Endothelial cell (in vitro differentiated cells): ENCODE results near the gene GNAS. TPM values are rescaled to one million over a fixed set of nuclear protein-coding genes. Genes with fewer than 3 reads are reported as not detected.

ENCODE experiments used
- DNase-seq: peaks from one replicate; pipeline ENCODE4 v3.0.0; 2021; ENCODE audit warnings: low spot score
- H3K27ac Mint-ChIP-seq: one replicate; pipeline ENCODE4 v1.8.0; 2021; ENCODE audit warnings: mixed read lengths, inconsistent platforms; ENCODE audit not compliant: unreplicated experiment
- H3K27me3 Mint-ChIP-seq: one replicate; pipeline ENCODE4 v1.8.0; 2021; ENCODE audit warnings: mild to moderate bottlenecking, moderate library complexity, mixed read lengths, inconsistent platforms; ENCODE audit not compliant: unreplicated experiment
- H3K36me3 Mint-ChIP-seq: one replicate; pipeline ENCODE4 v1.8.0; 2021; ENCODE audit warnings: mild to moderate bottlenecking, low read depth, mixed read lengths, inconsistent platforms; ENCODE audit not compliant: unreplicated experiment
- H3K4me1 Mint-ChIP-seq: one replicate; pipeline ENCODE4 v1.8.0; 2021; ENCODE audit warnings: mild to moderate bottlenecking, mixed read lengths, inconsistent platforms; ENCODE audit not compliant: unreplicated experiment
- H3K4me3 Mint-ChIP-seq: one replicate; pipeline ENCODE4 v1.8.0; 2021; ENCODE audit warnings: mild to moderate bottlenecking, mixed read lengths, inconsistent platforms; ENCODE audit not compliant: unreplicated experiment
- H3K9me3 Mint-ChIP-seq: one replicate; pipeline ENCODE4 v1.8.0; 2021; ENCODE audit warnings: mixed read lengths, inconsistent platforms; ENCODE audit not compliant: unreplicated experiment
- total RNA-seq: library from RNA; stranded (reverse); fragmentation: NEBNext Ultra II Directional; extraction: Animal tissue kit (Norgen Biotek cat#: 25700); gene quantifications from one replicate; pipeline ENCODE4 v1.2.1, GENCODE V29; 2021; ENCODE audit not compliant: unreplicated experiment
- TF ChIP-seq, protein P1 (sequence below): fragments of 200-600 bp; sonication (generic); IDR thresholded peaks from one replicate; pipeline ENCODE4 v1.5.0; 2021; ENCODE audit warnings: antibody characterized with exemption; ENCODE audit not compliant: unreplicated experiment

The GNAS gene
- total RNA-seq, 1 donor from 2014 or later, result 1,989 TPM

- TF ChIP-seq, protein P1, sequence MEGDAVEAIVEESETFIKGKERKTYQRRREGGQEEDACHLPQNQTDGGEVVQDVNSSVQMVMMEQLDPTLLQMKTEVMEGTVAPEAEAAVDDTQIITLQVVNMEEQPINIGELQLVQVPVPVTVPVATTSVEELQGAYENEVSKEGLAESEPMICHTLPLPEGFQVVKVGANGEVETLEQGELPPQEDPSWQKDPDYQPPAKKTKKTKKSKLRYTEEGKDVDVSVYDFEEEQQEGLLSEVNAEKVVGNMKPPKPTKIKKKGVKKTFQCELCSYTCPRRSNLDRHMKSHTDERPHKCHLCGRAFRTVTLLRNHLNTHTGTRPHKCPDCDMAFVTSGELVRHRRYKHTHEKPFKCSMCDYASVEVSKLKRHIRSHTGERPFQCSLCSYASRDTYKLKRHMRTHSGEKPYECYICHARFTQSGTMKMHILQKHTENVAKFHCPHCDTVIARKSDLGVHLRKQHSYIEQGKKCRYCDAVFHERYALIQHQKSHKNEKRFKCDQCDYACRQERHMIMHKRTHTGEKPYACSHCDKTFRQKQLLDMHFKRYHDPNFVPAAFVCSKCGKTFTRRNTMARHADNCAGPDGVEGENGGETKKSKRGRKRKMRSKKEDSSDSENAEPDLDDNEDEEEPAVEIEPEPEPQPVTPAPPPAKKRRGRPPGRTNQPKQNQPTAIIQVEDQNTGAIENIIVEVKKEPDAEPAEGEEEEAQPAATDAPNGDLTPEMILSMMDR, result no peak
- no peak for DNase-seq
- Mint-ChIP-seq H3K4me1 (peaks cover 62% of the 10 kb centered on the region), H3K27me3 (peaks cover 4% of the 10 kb centered on the region), H3K9me3 (no peaks in the 10 kb centered on the region), H3K36me3 (peaks cover 68% of the 10 kb centered on the region), H3K27ac (peak overlapping the region; percentile 100), H3K4me3 (peak overlapping the region; percentile 45)
Observed at GRCh38 chr20:58906894-58907293, 54.4 kb downstream of the GNAS start.

DNA sequence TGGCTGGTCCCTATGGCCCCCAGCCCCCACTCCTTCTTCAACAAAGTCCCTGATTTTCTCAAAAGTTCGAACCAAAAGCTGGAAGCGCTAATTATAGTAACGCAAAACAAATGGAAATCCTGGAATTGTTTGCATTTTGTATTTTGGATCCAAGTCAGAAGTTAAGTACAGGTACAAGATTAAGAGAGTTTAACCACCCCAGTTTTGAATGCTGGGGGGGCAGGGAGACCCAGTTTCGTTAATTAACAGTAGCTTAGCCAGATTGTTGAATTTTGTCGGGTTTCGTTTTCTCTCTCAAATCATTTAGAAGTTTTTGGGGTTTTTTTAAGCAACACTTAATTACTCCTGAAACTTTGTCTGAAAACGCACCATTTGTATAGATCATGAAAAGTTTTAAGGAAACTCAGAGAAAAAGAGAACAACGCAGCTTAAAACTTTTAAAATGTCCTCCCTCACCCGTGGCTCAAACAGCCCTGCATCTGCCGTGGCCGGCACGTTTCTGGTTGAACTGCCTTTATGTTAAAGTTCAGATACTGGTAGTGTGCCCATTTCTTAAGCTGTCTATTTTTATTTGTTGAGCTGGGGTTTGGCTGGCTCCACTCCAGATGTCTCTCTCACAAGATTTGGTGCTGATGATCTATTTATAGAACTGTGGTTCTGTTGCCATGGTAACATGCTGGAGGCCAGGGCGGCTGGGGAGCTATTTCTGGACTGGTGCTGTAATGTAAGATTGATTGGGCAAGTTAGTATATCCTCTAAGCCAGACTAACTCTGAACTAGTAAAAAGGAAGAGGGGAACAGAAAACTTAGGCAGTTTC is 55.0 kb downstream of the GNAS start:
- H3K27me3 Mint-ChIP-seq, result peaks cover 4% of the 10 kb centered on the region
- H3K27ac Mint-ChIP-seq, result peak overlapping the region; percentile 100
- H3K4me3 Mint-ChIP-seq, result peak overlapping the region; percentile 76
- H3K36me3 Mint-ChIP-seq, result peaks cover 70% of the 10 kb centered on the region
- no peaks in the 10 kb centered on the region for H3K9me3 Mint-ChIP-seq
- TF ChIP-seq, protein P1, result no peak
- H3K4me1 Mint-ChIP-seq, result peaks cover 56% of the 10 kb centered on the region
- peak; percentile 49 for DNase-seq

- H3K4me1 Mint-ChIP-seq, result peaks cover 53% of the 10 kb centered on the region
- H3K27ac Mint-ChIP-seq, result peak overlapping the region; percentile 100
- no peaks in the 10 kb centered on the region for H3K9me3 Mint-ChIP-seq
- TF ChIP-seq, protein P1, result no peak
- DNase-seq, result no peak
- peaks cover 6% of the 10 kb centered on the region for H3K27me3 Mint-ChIP-seq
- peak overlapping the region; percentile 76 for H3K4me3 Mint-ChIP-seq
- H3K36me3 Mint-ChIP-seq, result peaks cover 70% of the 10 kb centered on the region
Observed at GRCh38 chr20:58908221-58908620, 55.7 kb downstream of the GNAS start.

- Mint-ChIP-seq H3K36me3 (peaks cover 63% of the 10 kb centered on the region), H3K4me1 (peaks cover 46% of the 10 kb centered on the region), H3K4me3 (peak overlapping the region; percentile 54), H3K9me3 (no peaks in the 10 kb centered on the region), H3K27ac (peak overlapping the region; percentile 100), H3K27me3 (peaks cover 4% of the 10 kb centered on the region)
- TF ChIP-seq, protein P1, result no peak
- no peak for DNase-seq
Observed at GRCh38 chr20:58908941-58909340, 56.4 kb downstream of the GNAS start.

- no peaks in the 10 kb centered on the region for H3K9me3 Mint-ChIP-seq
- H3K36me3 Mint-ChIP-seq, result peaks cover 61% of the 10 kb centered on the region
- TF ChIP-seq, protein P1, result no peak
- peak overlapping the region; percentile 59 for H3K4me3 Mint-ChIP-seq
- peak overlapping the region; percentile 70 for H3K27ac Mint-ChIP-seq
- peaks cover 42% of the 10 kb centered on the region for H3K4me1 Mint-ChIP-seq
- no peak for DNase-seq
- H3K27me3 Mint-ChIP-seq, result peaks cover 4% of the 10 kb centered on the region
Observed at GRCh38 chr20:58909585-58909984, 57.1 kb downstream of the GNAS start.
